A549 (cell line): Measurements from ENCODE around the gene MAD1L1.

Experiments used
- EHF ChIP-seq: fragments of 250-450 bp; sonication (Bioruptor Pico); IDR thresholded peaks from 2 replicates; pipeline ENCODE4 v1.5.0; 2020; ENCODE audit warnings: mild to moderate bottlenecking
- EP300 ChIP-seq, 2 experiments: fragments of >200 bp; sonication (Bioruptor Twin); formaldehyde crosslinking; IDR thresholded peaks; 2 replicates in 1 of 2; 3 replicates in 1 of 2; pipeline ENCODE4 v1.6.1; 2016 to 2017
- MYC ChIP-seq: IDR thresholded peaks from 2 replicates; pipeline ENCODE4 v1.6.1; 2012; ENCODE audit warnings: mild to moderate bottlenecking, inconsistent platforms, low read length, improper control_type of control experiment, borderline replicate concordance
- POLR2A ChIP-seq: IDR thresholded peaks from 2 replicates; pipeline ENCODE4 v1.6.1; 2012; ENCODE audit warnings: mild to moderate bottlenecking, low read length
- RAD21 ChIP-seq, 2 experiments: fragments of >200 bp in 1 of 2; sonication (Bioruptor Twin) in 1 of 2; formaldehyde crosslinking in 1 of 2; IDR thresholded peaks in 1 of 2; conservative IDR thresholded peaks in 1 of 2; 2 replicates in 1 of 2; 3 replicates in 1 of 2; pipeline ENCODE4 v1.6.1; 2012 to 2018; ENCODE audit warnings: inconsistent platforms in 1 of 2
- RFX5 ChIP-seq: fragments of 450-650 bp; IDR thresholded peaks from 2 replicates; pipeline ENCODE4 v1.7.1; 2014; ENCODE audit warnings: antibody characterized with exemption, mild to moderate bottlenecking, moderate library complexity
- ZSCAN20 ChIP-seq: fragments of 250-450 bp; sonication (Bioruptor Pico); IDR thresholded peaks from 2 replicates; pipeline ENCODE4 v1.8.0; 2022; ENCODE audit warnings: mild to moderate bottlenecking, moderate library complexity
- TF ChIP-seq, protein P1 (sequence below): fragments of >200 bp; sonication (Bioruptor Twin); formaldehyde crosslinking; IDR thresholded peaks from 3 replicates; pipeline ENCODE4 v1.5.1; 2016
- TF ChIP-seq, protein P2 (sequence below): fragments of 450-650 bp; IDR thresholded peaks from 2 replicates; pipeline ENCODE4 v1.6.1; 2014; ENCODE audit warnings: antibody characterized with exemption

DNA sequence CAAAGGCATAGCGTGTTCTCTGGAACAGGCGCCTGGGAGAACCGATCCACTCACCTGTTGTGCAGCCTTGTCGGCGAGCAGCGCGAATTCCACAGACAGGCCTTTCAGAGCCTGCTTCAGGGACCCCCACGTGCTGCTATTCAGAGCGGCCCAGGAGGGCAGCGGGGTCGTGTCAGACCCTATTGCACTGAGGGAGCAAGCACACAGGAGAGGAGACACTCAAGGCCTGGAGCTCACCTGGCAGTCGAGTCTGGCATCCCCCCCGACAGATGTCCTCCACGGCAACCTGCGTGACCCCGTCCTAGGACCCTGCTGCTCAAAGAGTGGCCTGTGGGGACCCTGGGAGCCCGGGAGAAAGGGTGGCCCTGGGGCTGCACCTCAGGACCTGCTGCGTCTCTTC is 30.4 kb upstream of the MAD1L1 start:
- TF ChIP-seq, protein P1, sequence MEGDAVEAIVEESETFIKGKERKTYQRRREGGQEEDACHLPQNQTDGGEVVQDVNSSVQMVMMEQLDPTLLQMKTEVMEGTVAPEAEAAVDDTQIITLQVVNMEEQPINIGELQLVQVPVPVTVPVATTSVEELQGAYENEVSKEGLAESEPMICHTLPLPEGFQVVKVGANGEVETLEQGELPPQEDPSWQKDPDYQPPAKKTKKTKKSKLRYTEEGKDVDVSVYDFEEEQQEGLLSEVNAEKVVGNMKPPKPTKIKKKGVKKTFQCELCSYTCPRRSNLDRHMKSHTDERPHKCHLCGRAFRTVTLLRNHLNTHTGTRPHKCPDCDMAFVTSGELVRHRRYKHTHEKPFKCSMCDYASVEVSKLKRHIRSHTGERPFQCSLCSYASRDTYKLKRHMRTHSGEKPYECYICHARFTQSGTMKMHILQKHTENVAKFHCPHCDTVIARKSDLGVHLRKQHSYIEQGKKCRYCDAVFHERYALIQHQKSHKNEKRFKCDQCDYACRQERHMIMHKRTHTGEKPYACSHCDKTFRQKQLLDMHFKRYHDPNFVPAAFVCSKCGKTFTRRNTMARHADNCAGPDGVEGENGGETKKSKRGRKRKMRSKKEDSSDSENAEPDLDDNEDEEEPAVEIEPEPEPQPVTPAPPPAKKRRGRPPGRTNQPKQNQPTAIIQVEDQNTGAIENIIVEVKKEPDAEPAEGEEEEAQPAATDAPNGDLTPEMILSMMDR = no peak
- TF ChIP-seq POLR2A = no peak
- TF ChIP-seq EP300 (IDR thresholded peaks at IDR 0.05) = no peak
- no peak for TF ChIP-seq EHF (CRISPR knock-in tag)
- TF ChIP-seq MYC = no peak
- TF ChIP-seq RFX5 = no peak
- no peak for TF ChIP-seq RAD21 (conservative IDR thresholded peaks at IDR 0.05 in 1 of 2, IDR thresholded peaks at IDR 0.05 in 1 of 2)
- no peak for TF ChIP-seq ZSCAN20 (CRISPR knock-in tag)
- TF ChIP-seq, protein P2, sequence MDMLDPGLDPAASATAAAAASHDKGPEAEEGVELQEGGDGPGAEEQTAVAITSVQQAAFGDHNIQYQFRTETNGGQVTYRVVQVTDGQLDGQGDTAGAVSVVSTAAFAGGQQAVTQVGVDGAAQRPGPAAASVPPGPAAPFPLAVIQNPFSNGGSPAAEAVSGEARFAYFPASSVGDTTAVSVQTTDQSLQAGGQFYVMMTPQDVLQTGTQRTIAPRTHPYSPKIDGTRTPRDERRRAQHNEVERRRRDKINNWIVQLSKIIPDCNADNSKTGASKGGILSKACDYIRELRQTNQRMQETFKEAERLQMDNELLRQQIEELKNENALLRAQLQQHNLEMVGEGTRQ = no peak
